Right renal cortex interstitium (tissue), 3 donors: Measurements from ENCODE around the gene ARHGAP42. TPM values are rescaled to one million over a fixed set of nuclear protein-coding genes. Genes with fewer than 3 reads are reported as not detected.

Experiments
- DNase-seq, 3 donors: peaks; one replicate each; pipeline ENCODE4 v3.0.0-alpha.2; 2013; ENCODE audit warnings: low read depth in 3 of 3, low spot score in 2 of 3
- polyA plus RNA-seq, 3 donors: library from polyadenylated mRNA; unstranded; fragments of 120-200 nt; gene quantifications; one replicate each; pipeline ENCODE4 v1.2.1, GENCODE V29; 2013; ENCODE audit not compliant: insufficient read length in 3 of 3

The ARHGAP42 gene
- polyA plus RNA-seq, 3 donors, result 29.4 to 33.9 (median 32.3) TPM

DNA sequence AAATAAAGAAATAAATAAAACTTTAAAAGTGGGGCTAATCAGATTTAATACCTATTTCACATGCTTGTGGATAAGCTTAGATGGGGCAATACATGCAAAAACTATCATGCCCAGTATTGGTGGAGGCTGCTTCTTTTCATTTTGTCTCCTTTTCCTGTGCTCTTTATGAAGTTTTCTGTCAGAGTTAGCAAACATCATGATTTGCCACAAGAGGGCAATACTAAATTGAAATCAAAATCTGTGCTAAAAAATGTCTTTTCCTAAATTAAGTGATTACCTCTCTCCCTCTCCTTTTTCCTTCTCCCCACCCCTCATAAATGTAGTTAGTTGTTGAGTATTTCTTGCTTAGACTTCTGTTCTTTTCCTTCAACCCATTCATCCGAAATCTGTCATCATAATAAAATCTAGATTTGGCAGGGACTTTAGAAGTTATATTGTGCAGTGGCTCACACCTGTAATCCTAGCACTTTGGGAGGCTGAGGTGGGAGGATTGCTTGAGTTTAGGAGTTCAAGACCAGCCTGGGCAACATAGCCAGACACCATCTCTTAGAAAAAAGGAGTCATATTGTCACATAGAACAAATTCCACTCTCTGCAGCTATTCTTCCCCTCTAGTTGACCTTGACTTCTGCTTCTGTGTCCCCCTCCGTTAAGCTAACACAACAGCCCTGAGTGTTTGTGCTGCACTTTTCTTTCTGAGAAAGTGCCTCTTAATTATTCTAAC is 4.7 kb upstream of the ARHGAP42 start:
- DNase-seq, result no peak

DNA sequence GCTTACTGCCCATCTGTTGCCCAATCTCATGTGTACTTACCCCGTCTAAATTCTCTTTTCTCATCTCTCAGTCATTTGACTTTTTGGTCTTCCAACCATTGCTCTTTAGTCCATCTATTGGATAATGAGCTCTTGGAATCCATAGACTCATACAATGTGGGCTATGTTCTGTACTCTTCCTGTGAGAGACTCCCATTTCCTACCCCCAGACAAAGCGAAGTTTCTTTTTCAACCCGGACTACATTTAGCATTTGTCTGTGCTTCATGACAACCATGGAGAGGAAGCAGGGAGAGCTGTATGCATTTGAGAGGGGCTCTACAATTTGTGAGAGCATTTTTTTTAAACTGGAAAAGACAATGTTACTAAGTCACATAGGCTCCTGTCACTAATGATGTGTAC is 4.0 kb upstream of the ARHGAP42 start:
- no peak for DNase-seq

DNA sequence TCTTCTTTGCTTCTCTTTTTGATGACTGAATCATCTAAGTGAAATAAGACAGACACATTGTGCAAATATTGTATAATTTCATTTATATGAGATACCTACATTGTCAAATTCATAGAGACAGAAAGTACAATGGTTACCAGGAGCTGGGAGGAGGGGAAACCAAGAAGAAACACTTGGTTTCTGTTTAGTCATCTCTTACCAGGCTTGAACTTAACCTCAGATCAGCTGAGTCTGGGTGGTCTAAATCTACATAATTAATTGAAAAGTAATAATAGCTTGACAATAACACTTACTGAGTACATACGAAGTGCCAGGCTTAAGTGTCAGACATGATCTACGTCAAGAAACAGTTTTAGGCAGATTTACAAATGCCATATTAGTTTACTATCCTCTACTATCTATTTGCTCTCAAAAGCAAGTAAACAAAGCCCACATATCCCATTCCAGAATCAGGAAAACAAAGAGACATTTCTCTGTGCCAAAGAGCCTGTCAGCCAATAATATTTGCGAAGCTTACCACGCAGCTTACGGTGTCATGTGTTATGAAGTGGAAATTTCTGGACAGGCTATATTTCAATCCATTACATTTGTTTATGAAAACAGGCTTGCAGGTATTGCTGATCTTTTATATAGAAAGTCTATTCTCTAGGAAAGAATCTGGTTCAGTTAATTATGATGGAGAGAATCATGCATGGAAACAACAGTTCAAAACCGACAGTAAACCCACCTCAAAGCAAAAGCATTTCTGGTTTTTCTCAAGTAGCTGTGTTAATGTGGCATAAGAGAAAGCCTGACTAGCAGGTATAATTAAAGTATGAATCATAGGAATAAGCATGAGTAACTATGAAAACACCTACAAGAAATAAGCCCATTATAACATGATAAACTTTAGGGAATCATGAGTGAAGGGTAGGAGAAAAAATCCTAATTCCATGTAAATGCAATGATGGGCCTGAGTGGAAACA is 2.7 kb upstream of the ARHGAP42 start:
- DNase-seq, result no peak

DNA sequence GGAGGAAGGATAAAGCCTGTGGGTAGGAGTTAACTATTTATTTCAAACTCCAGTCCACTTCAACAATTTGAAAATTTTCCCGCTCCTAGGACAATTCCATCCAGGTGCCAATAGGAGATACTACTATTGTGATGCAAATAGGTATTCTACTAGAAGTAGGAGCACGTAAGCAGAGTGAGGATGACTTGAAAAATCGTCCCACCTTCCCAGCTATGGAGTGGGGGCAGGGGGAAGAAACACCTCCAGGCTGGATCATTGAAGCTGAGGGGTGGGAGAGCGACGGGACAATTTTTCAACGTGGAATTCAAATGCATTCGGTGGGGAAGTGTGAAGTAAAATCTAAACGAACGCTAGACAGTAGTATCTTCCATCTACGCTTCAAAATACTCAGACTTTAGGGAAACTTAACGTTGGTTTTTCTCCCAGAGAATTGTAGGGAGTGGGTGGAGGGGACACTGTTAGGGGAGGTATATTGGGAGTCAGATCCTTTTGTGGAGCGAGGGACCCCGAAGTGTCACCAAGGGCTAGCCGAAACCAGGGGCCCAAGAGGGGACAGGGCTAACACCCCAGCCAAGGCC is 523 bp upstream of the ARHGAP42 start:
- DNase-seq, result no peak

DNA sequence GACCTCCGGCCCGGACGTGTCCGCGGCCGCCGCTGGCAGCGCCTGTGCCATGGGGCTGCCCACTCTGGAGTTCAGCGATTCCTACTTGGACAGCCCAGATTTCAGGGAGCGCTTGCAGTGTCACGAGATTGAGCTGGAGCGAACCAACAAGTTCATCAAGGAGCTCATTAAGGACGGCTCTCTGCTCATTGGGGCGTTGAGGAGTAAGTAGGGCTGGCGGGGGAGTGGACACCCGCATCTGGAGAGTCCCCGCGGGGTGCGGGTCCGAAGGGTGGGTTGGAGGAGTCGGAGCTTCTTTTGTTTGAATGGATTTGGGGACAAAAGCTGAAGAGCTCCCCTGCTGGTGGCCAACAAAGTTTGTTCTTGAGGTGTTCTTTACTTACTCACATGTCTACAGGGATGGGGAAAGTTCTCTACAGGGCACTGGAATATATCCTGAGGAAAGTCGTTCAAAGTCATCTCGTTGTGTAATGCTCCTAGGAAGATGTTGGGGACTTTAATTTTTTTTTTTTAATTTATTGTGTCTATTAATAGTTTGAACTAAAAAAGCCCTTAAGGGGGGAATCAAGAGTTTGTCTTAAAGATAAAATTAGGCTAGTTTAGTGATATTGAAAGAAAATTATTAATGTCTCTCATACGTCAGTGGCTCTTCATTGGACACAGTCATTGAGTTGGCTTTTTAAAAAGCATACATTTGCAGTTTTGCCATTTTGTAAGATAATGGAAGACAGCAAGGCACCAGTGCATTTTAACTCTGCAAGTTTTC is 725 bp downstream of the ARHGAP42 start:
- peak; percentile 70 to 75 (median 72) for DNase-seq

DNA sequence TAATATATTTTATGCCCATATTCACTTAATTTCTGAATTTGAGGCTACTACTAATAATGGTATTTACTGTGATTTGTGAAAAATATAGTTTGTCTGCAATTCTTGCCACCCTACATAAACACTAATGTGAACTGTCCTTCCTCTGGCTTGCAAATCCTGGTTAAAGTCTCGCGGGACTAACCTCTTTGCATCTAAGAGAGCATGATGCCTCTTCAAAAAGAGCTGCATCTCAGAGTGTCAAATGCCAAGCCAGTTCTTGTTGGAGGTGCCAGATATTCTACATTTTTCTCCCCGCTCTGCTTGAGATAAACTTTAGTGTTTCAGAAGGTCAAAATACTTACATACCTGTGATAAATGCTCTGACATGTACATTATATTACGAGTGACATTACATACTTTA is 2.1 kb downstream of the ARHGAP42 start:
- no peak for DNase-seq

DNA sequence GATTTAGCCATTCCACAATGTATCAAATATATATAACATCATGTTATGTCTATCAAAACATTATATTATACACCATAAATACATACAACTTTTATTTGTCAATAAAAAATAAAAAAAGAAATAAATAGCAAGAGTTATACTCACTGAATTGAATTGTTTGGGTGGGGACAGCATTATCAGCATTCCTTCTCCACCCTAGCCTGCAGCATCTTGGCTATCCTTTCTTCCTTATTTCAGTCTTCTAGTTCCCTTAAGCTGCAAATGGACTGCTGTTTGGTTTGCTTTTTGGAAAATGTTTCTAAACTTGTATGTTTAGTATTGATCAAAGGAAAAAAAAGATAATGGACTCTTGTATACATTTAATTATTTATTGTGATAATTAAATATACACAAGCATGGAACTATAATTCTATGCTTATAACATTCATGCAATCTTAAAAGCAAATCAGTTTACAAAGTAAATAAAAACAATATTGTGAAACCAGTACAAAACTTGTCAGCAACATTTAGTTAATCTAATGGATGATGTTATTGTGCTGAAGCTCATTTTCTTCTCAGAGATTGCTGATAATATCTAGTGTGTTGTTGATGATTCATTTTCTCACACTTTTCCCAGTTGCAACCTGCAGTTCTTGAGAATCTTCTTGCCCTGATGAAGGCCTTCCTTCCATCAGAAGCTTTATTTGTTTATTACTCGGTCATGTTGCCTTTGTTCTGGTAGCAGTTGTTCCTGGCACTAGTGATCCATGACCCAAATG is 5.0 kb downstream of the ARHGAP42 start:
- DNase-seq, result no peak

DNA sequence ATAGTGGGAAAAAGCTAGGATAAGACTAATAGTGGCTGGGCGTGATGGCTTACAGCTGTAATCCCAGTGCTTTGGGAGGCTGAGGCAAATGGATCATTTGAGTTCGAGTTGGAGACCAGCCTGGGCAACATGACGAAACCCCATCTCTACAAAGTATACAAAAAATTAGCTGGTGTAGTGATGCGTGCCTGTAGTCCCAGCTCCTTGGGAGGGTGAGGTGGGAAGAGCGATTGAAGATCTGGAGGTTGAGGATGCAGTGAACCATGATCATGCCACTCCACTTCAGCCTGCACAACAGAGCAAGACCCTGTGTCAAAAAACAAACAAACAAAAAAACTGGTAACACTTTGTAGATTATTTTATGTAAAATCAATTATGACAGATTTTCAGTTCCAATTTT is 8.8 kb downstream of the ARHGAP42 start:
- DNase-seq, result no peak

DNA sequence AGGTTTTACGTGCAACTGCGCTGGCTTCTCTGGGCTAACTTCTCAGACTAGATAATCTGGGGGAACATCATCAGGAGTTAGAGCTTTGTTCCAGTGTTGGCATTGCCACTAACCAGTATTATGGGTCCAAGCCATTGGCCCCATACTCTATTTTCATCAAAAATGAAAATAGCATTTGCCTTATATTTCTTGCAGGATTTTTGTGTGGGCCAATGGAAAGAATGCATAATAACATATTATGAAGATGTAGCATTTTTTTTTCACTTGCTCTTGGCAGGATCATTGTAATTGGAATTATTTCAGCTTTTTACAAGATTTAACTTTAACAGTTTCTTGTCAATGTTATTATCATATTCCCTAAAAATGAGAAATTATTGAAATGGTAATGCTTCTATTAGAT is 16.1 kb downstream of the ARHGAP42 start:
- no peak for DNase-seq

DNA sequence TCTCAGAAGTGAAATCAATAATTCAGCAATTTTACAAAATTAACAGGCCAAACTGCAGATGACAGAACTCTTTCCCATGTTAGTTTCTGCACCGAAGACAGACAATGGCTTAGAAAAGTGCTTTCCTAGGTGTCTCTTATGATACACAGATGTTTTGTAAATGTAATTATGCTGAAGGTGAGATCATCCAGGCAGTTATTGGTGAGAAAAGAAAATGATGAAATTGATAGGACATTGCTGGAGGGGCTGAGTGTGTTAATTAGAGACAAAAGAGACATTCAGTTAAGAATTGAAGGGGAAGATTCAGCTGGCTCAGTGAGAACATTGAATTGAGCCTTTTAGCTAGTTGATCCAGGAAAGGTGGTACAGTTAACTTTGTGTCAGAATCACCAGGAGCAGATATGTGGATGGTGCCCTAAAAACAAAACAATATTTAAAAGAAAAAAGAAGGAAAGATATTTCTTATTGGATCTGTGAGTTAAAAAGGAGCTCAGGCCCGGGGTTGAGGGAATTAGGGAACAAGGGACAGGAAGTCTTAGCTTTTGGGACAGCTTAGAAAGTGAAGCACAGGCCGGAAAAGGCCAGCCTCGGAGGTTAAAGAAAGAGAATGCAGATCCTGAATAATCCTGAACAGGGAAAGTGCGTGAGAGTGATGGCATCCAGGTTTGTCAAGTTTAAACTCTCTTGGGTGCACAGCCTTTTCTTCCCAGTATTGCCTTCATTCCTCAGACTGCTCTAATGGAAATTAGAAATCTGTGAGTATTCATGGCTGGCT is 16.9 kb downstream of the ARHGAP42 start:
- DNase-seq, result no peak

DNA sequence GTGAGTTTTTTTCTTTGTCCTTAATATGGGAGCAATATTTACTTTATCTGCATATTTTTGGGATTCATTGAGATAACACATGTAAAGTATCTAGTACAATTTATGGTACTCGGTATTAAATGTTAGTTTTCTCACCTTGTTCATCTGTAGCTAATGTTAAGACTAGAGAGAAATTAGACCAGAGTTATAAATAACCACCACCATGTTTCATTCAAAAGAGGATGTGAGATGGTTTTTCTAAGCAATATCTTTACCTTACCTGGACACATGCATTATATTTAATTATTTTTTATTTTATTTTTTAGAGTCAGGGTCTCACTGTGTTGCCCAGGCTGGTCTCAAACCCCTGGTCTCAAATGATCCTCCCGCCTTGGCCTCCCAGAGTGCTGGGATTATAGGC is 18.4 kb downstream of the ARHGAP42 start:
- DNase-seq, result no peak

DNA sequence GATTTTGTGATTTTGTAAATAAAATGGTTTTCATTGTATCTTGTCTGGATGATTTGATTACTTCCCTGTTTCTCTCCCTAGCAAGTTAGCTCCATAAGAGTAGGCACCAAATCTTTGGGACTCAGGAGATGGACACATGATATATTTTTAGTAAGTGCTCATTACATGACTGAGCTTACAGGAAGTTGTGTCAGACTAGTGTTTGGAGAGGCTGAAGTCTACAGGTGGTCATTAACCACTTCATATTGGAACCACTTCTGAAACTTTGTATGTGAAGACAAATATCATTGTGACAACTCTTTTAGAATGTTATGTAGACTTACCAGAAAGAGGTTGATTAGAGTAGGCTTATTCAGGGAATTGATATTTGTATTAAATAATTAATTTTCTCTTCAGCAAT is 19.1 kb downstream of the ARHGAP42 start:
- no peak for DNase-seq

DNA sequence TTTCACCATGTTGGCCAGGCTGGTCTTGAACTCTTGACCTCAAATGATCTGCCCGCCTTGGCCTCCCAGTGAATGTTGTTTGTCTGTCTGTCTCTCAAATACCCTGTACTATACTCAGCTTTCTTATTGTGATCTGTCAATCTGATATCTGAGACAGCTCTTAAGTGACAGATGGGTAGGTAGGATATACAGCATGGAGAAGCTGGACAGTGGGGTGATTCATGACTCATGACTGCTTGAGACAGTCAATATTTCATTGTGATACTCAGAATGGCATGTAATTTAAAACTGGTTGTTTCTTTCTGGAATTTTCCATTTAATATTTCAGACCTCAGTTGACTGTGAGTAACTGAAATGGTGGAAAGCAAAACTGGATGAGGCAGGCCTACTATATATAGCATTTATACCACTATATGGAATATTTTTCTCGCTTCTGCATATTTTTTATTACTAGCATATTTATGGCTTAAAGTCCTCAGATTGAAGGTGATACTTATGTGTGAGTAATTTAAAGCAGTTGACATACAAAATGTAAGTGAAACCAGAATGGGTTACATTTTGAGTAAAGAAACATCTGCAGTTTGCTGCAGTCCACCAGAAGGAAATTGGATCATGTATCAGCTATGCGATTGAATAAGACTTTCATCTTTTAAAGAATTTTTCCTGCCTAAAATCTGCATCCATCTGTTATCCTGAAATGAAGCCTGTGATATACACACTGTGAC is 22.3 kb downstream of the ARHGAP42 start:
- DNase-seq, result no peak

DNA sequence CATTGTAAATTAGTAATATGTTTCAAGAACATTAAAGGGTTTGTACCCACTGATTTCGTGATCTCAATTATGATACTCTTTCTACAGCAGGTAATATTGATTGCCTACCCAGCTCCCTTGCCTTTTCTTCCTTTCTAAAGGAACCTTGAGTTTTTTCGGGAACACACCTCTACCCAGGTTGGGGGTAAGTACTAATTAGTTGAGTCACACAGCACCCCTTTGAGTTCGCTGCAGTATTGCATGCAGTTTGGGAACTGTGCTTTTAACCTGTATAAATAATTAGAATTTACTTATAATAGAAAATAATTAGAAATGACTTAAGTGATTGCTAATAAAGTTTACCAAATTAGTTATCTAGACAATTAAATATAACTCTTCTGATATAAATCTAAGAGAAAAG is 24.9 kb downstream of the ARHGAP42 start:
- no peak for DNase-seq

DNA sequence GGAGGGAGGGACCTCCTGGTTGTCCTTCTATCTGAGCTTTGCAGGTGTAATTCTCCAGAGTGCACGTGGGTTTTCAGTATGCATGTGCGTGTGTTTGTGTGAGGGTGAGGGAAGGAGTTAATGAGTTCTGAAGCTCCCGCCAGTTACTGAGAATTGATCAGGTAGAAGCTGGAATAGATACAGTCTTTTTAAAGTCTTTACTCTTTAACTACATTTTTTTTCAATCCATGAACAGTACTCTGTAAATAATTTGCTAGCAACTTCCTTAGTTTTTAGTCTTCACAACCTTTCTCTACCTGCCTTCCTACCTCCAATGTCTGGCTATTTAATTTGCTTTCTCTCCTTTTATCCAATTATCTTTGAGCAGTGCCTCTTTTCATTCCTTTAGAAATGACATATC is 25.5 kb downstream of the ARHGAP42 start:
- no peak for DNase-seq

DNA sequence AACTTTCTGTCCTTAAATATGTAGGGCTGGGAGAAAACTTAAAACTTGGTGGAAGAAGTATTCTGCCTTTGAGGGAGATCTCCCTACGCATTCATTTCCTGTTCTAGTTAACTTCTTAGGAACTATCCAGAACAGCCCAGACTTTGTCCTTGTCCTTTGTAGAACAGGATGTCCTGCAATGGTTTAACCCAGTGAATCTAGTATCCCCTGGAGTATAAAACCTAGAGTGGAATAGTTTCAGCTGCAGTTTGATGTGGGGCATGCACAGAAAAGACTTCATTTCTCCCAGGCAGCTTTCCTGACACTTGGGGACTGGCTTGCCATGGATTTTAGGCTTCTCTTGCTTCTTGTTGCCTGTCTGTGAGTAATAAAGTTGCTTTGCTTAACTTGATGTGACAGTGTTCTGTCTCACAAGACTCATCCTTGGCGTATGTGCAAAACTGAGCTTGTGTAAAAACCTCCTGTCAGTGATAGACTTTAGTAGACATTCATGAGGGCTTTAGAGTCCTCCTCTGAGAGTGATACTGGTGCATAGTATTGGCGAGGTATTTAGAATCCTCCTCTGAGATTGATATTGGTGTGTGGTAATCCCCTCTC is 28.2 kb downstream of the ARHGAP42 start:
- no peak for DNase-seq

DNA sequence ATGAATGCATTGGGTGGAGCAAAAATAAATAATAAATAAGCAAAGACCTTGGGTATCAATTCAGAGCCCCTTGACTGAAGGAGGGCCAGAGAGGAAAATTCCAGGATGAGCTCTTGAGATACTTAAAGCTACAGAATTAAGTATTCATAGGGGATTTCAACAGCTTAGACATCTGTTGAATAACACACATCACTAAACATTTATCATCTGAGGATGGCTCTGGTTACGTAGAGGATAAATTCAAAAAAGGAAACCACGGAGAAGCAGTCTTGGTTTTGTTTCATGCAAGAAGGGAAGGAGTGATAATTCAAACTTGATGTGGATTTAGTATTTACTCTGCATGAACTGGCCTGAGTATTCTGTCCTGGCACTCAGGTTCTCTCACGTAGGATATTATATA is 29.8 kb downstream of the ARHGAP42 start:
- DNase-seq, result no peak

DNA sequence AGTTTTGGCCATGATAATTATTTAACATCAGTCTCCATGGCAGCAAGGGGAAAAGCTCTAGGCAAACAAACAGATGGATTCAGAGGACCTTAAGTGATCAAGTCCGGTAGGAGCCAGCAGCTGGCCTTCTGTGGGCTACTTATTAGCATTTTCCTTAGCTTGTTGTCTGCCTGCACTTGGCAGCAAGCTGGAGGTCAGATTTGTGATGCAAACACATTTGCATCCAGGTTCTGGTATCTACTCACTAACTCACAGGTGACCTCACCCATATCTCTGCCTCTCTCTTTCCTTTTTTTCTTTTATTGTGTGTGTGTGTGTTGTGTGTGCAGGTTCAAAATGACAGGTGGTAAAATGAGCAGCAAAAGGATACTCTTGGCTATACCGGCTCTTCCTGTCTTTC is 32.3 kb downstream of the ARHGAP42 start:
- DNase-seq, result no peak
